ENCODE results near the gene PTPRM.

DNA sequence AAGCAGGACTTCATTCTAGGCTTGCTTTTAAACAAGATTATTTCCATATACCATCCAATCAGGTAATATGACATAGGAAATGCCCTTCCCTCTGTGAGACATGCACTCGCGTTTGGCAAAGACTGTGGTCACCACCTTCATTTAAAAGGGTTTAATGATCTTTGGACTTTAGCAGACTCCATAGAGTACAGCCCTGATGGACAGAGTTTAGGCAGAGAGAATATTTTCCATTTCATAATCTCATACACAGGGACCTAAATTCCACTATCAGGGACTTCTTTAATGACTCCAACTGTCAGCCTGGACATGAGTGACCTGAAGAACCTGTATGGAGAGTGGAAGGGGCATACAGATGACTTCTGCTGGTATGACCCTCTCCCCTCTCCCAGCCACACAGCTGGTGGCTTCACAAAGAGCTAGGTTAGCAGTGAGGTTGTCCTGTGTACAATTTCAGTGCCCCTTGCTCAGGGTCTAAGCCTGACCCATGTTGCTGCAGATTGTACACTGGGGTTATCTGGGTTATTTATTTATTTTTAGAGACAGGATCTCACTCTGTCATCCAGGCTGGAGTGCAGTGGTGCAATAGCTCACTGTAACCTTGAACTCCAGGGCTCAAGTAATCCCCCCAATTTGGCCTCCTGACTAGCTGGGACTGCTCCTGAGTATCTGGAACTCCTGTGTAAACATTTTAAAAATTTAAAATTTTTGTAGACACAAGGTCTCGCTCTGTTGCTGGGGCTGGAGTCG is 59.2 kb downstream of the PTPRM start:
- TF ChIP-seq EZH2 (optimal IDR thresholded peaks at IDR 0.05; ENCODE audit: low read depth, low read length) = no peak
- TF ChIP-seq, protein P1, sequence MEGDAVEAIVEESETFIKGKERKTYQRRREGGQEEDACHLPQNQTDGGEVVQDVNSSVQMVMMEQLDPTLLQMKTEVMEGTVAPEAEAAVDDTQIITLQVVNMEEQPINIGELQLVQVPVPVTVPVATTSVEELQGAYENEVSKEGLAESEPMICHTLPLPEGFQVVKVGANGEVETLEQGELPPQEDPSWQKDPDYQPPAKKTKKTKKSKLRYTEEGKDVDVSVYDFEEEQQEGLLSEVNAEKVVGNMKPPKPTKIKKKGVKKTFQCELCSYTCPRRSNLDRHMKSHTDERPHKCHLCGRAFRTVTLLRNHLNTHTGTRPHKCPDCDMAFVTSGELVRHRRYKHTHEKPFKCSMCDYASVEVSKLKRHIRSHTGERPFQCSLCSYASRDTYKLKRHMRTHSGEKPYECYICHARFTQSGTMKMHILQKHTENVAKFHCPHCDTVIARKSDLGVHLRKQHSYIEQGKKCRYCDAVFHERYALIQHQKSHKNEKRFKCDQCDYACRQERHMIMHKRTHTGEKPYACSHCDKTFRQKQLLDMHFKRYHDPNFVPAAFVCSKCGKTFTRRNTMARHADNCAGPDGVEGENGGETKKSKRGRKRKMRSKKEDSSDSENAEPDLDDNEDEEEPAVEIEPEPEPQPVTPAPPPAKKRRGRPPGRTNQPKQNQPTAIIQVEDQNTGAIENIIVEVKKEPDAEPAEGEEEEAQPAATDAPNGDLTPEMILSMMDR (IDR thresholded peaks at IDR 0.05; ENCODE audit: low read length) = no peak
- no peak for TF ChIP-seq EZH2phosphoT487 (IDR thresholded peaks at IDR 0.05; ENCODE audit: low read length)
